Smooth muscle cell (in vitro differentiated cells): Measurements from ENCODE around the gene ATP8A1. TPM values are rescaled to one million over a fixed set of nuclear protein-coding genes. Genes with fewer than 3 reads are reported as not detected.

ENCODE experiments used
- DNase-seq: peaks from one replicate; lab custom pipeline; 2025; ENCODE audit not compliant: unreplicated experiment; lab: John Stamatoyannopoulos, UW
- H2AFZ ChIP-seq: fragments of 200-600 bp; sonication (generic); 2 replicates; pipeline ENCODE4 v1.6.0; 2016; ENCODE audit warnings: antibody characterized with exemption, low read depth, mild to moderate bottlenecking
- H3F3A ChIP-seq: fragments of 200-600 bp; sonication (generic); 2 replicates; pipeline ENCODE4 v1.6.0; 2017; ENCODE audit warnings: antibody characterized with exemption, low read depth
- H3K27ac ChIP-seq: fragments of 200-600 bp; sonication (generic); 2 replicates; pipeline ENCODE4 v1.5.1; 2016; ENCODE audit warnings: low read depth, mild to moderate bottlenecking
- H3K27me3 ChIP-seq: fragments of 200-600 bp; sonication (generic); 2 replicates; pipeline ENCODE4 v1.6.1; 2016; ENCODE audit warnings: low read depth, mild to moderate bottlenecking
- H3K36me3 ChIP-seq: fragments of 200-600 bp; sonication (generic); 2 replicates; pipeline ENCODE4 v1.5.1; 2016; ENCODE audit warnings: low read depth
- H3K4me1 ChIP-seq: fragments of 200-600 bp; sonication (generic); 2 replicates; pipeline ENCODE4 v1.5.1; 2016; ENCODE audit warnings: low read depth
- H3K4me2 ChIP-seq: fragments of 200-600 bp; sonication (generic); 2 replicates; pipeline ENCODE4 v1.6.0; 2016; ENCODE audit warnings: mild to moderate bottlenecking
- H3K4me3 ChIP-seq: fragments of 200-600 bp; sonication (generic); 2 replicates; pipeline ENCODE4 v1.5.1; 2016; ENCODE audit warnings: mild to moderate bottlenecking
- H3K79me2 ChIP-seq: fragments of 200-600 bp; sonication (generic); 2 replicates; pipeline ENCODE4 v1.6.0; 2016; ENCODE audit warnings: low read depth, mild to moderate bottlenecking
- H3K9ac ChIP-seq: fragments of 200-600 bp; sonication (generic); 2 replicates; pipeline ENCODE4 v1.6.0; 2016; ENCODE audit warnings: low read depth
- H3K9me3 ChIP-seq: fragments of 200-600 bp; sonication (generic); replicated peaks from 2 replicates; pipeline ENCODE4 v1.5.1; 2016; ENCODE audit warnings: low read depth
- H4K20me1 ChIP-seq: fragments of 200-600 bp; sonication (generic); 2 replicates; pipeline ENCODE4 v1.6.0; 2016; ENCODE audit warnings: low read depth
- CTCF ChIP-seq: fragments of 200-600 bp; sonication (generic); IDR thresholded peaks from 2 replicates; pipeline ENCODE4 v1.5.1; 2017; ENCODE audit warnings: borderline replicate concordance, mild to moderate bottlenecking, antibody characterized with exemption; ENCODE audit not compliant: insufficient read depth, poor library complexity, severe bottlenecking
- WGBS: methylation state at CpG from one replicate; pipeline ENCODE4 v1.1.7; 2016; ENCODE audit warnings: low lambda C conversion rate; 5-methylcytosine and 5-hydroxymethylcytosine counted together
- polyA plus RNA-seq: library from polyadenylated mRNA; unstranded; fragments of >200 nt; fragmentation: Nextera tagmentation; extraction: Ambion mirVana; gene quantifications from 2 replicates; pipeline ENCODE4 v1.2.1, GENCODE V29; 2016
- total RNA-seq: library from RNA; depleted of rRNA; stranded (reverse); fragments of >200 nt; gene quantifications from 2 replicates; pipeline ENCODE4 v1.2.3, GENCODE V29; 2014

Gene ATP8A1
- total and polyA plus RNA-seq, 2 experiments from 2014 or later = 1.8 TPM; not detected in 1

GRCh38 chr4:42396361-42396751, 260.5 kb downstream of the ATP8A1 start:
- H3K9me3 ChIP-seq = no peaks in the 10 kb centered on the region
- H3F3A ChIP-seq = no peaks in the 10 kb centered on the region
- peak overlapping the region; percentile 90 for H3K4me2 ChIP-seq
- no peaks in the 10 kb centered on the region for H3K79me2 ChIP-seq
- no peak for DNase-seq
- H3K27ac ChIP-seq = no peak overlapping the region
- 17% methylated on average over 17 of the region's 17 CpGs for WGBS
- H2AFZ ChIP-seq = no peak overlapping the region
- H3K9ac ChIP-seq = no peak overlapping the region
- H3K4me3 ChIP-seq = peak overlapping the region; percentile 51
- no peaks in the 10 kb centered on the region for H4K20me1 ChIP-seq
- H3K36me3 ChIP-seq = no peaks in the 10 kb centered on the region
- peaks cover 73% of the 10 kb centered on the region for H3K27me3 ChIP-seq
- TF ChIP-seq CTCF = no peak
- H3K4me1 ChIP-seq = peaks cover 24% of the 10 kb centered on the region

- no peak overlapping the region for H3K4me2 ChIP-seq
- peaks cover 66% of the 10 kb centered on the region for H3K27me3 ChIP-seq
- H3K9ac ChIP-seq = no peak overlapping the region
- no peaks in the 10 kb centered on the region for H4K20me1 ChIP-seq
- no peaks in the 10 kb centered on the region for H3K9me3 ChIP-seq
- no peak overlapping the region for H3K27ac ChIP-seq
- no peak for TF ChIP-seq CTCF
- no peaks in the 10 kb centered on the region for H3F3A ChIP-seq
- DNase-seq = no peak
- H3K4me3 ChIP-seq = no peak overlapping the region
- H3K4me1 ChIP-seq = peaks cover 24% of the 10 kb centered on the region
- 89% methylated on average over 1 of the region's 1 CpG for WGBS
- no peaks in the 10 kb centered on the region for H3K79me2 ChIP-seq
- no peak overlapping the region for H2AFZ ChIP-seq
- no peaks in the 10 kb centered on the region for H3K36me3 ChIP-seq
These were observed 261.3 kb downstream of the ATP8A1 start for GRCh38 chr4:42395595-42395994.

- no peak for DNase-seq
- no peak overlapping the region for H3K27ac ChIP-seq
- H3K27me3 ChIP-seq = peaks cover 34% of the 10 kb centered on the region
- H3K36me3 ChIP-seq = no peaks in the 10 kb centered on the region
- no peaks in the 10 kb centered on the region for H3F3A ChIP-seq
- TF ChIP-seq CTCF = no peak
- H3K4me2 ChIP-seq = no peak overlapping the region
- H3K9ac ChIP-seq = no peak overlapping the region
- peaks cover 4% of the 10 kb centered on the region for H3K4me1 ChIP-seq
- WGBS = 91% methylated on average over 4 of the region's 4 CpGs
- no peak overlapping the region for H3K4me3 ChIP-seq
- H3K9me3 ChIP-seq = no peaks in the 10 kb centered on the region
- H4K20me1 ChIP-seq = no peaks in the 10 kb centered on the region
- no peaks in the 10 kb centered on the region for H3K79me2 ChIP-seq
- no peak overlapping the region for H2AFZ ChIP-seq
These were observed 264.5 kb downstream of the ATP8A1 start for GRCh38 chr4:42392436-42392835.

DNA sequence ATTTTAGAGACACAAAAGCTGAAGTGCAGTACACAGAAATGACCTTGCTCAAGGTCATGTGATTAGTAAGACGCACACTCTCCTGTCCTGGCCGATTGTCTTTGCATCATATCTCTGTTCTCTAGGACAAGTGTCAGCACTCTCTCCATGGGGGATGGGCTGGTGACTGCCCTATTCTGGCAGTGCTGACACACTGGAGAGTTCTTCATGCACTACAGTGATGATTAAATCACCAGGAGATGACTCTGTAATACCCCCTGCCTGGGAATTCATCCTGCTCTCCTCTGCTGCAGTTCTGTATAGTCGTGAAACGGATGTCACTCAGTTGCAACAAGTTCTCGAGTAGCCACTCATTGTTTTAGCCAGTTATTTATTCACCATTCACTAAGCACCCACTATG, 264.9 kb downstream of the ATP8A1 start:
- no peak overlapping the region for H3K27ac ChIP-seq
- H3K4me3 ChIP-seq = no peak overlapping the region
- TF ChIP-seq CTCF = no peak
- no peaks in the 10 kb centered on the region for H4K20me1 ChIP-seq
- no peak for DNase-seq
- H2AFZ ChIP-seq = no peak overlapping the region
- H3K4me1 ChIP-seq = no peaks in the 10 kb centered on the region
- H3K79me2 ChIP-seq = no peaks in the 10 kb centered on the region
- no peak overlapping the region for H3K9ac ChIP-seq
- WGBS = 64% methylated on average over 5 of the region's 5 CpGs
- H3F3A ChIP-seq = no peaks in the 10 kb centered on the region
- H3K4me2 ChIP-seq = no peak overlapping the region
- H3K36me3 ChIP-seq = no peaks in the 10 kb centered on the region
- H3K27me3 ChIP-seq = peaks cover 29% of the 10 kb centered on the region
- H3K9me3 ChIP-seq = no peaks in the 10 kb centered on the region
